ENCODE measurements around the gene ROPN1L. TPM values are rescaled to one million over a fixed set of nuclear protein-coding genes. Genes with fewer than 3 reads are reported as not detected.

Gene ROPN1L
- total RNA-seq, 2 donors from 2014 or later, result 1.3 to 4.3 TPM

DNA sequence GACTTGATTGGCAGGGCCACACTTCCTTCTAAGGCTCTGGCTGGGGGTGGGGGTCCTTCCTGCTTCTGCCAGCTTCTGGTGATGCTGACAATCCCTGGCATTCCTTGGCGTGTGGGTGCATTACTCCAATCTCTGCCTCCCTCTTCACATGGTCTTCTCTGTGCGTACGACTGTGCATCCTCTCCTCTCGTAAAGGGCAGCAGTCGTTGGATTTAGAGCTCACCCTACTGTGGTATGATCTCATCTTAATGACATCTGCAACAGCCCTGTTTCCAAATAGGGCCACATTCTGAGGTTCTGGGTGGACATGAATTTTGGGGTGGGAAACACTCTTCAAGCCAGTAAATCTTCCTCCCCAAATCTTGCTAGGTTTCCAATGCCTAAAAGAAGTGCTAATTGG, 36.8 kb downstream of the ROPN1L start:
- TF ChIP-seq, protein P1, sequence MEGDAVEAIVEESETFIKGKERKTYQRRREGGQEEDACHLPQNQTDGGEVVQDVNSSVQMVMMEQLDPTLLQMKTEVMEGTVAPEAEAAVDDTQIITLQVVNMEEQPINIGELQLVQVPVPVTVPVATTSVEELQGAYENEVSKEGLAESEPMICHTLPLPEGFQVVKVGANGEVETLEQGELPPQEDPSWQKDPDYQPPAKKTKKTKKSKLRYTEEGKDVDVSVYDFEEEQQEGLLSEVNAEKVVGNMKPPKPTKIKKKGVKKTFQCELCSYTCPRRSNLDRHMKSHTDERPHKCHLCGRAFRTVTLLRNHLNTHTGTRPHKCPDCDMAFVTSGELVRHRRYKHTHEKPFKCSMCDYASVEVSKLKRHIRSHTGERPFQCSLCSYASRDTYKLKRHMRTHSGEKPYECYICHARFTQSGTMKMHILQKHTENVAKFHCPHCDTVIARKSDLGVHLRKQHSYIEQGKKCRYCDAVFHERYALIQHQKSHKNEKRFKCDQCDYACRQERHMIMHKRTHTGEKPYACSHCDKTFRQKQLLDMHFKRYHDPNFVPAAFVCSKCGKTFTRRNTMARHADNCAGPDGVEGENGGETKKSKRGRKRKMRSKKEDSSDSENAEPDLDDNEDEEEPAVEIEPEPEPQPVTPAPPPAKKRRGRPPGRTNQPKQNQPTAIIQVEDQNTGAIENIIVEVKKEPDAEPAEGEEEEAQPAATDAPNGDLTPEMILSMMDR (IDR thresholded peaks at IDR 0.05), result no peak
- TF ChIP-seq POLR2A (IDR thresholded peaks at IDR 0.05), result no peak
- Histone ChIP-seq H3K4me1 (no peaks in the 10 kb centered on the region), H3K4me3 (no peak overlapping the region), H3K36me3 (replicated peaks in 1 of 2; ENCODE audit: insufficient read depth in 1 of 2, low read depth in 2 of 2) (no peaks in the 10 kb centered on the region), H3K27me3 (no peaks in the 10 kb centered on the region), H3K9me3 (no peaks in the 10 kb centered on the region), H3K27ac (no peak overlapping the region)
- DNase-seq (no peak), ATAC-seq (no peak)
- 70 to 76% methylated on average over 5 of the region's 5 CpGs for WGBS, 2 donors
- intact Hi-C loops (cut with DNase I), result no loop called here

DNA sequence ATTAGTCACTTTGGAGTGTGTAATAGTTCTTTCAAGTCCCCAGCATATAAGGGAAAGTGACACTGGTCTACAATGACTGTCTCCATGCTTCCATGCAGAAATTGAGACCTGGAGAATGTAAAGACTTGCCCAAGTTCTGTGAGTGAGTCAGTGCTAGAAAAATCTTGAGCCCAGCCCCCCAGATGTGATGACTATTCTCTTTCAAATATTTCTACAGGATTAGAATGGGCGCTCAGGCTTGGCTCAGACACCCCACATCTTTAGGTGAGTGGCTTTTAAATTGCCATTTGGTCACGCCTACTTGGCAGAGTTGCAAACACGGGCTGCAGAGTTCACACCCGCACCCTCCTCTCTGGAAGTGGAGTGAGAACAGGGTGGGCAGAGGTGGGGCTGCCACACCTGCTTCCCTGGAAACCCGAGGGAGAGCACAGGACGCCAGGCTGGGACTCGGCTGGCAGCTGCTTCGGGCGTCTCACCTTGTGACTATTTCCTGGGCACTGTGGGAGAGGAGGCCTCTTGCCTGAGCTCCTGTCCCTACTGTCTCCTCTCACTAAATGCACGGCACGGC, 37.6 kb downstream of the ROPN1L start:
- Histone ChIP-seq H3K27ac (no peak overlapping the region), H3K4me1 (no peaks in the 10 kb centered on the region), H3K36me3 (replicated peaks in 1 of 2; ENCODE audit: insufficient read depth in 1 of 2, low read depth in 2 of 2) (no peaks in the 10 kb centered on the region), H3K4me3 (no peak overlapping the region), H3K9me3 (no peaks in the 10 kb centered on the region), H3K27me3 (no peaks in the 10 kb centered on the region)
- 65 to 68% methylated on average over 11 of the region's 11 CpGs for WGBS, 2 donors
- ATAC-seq (no peak), DNase-seq (no peak)
- TF ChIP-seq POLR2A (IDR thresholded peaks at IDR 0.05), result no peak
- TF ChIP-seq, protein P1 (IDR thresholded peaks at IDR 0.05), result no peak
- intact Hi-C loops (cut with DNase I), result no loop called here

DNA sequence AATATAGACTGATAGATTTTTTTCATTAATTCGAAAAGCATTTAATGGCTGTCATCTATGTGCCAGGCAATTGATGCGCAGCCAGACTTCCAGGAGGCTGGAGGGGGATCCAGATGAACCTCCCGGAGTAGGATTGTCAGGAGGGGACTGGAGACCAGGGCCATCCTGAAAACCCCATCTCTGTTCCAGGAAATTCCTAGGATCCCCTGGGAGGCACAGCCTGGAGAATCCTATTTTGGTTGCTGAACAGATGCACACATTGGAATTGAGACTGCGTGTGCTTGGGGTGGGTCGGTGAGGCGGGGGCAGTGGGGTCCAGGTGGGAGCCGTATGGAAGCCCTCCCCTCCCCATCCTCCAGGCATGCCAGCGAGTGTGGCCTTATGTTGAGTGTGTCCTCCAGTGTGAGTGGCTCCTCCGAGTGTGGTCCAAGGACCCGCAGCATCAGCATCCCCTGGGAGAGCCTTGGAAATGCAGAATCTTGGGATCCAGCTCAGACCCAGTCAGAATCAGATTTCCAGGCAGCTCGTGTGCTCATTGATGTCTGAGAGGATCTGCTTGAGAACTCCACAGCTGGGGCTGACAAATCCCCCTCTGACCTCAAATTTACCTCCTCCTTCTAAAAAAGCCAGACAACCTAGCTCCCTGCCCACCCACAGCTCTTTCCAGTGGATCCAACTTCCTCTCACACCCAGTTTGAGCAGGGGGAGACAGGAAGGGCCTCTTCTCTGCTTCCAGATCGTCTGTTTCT, 38.7 kb downstream of the ROPN1L start:
- WGBS, 2 donors, result 75 to 76% methylated on average over 11 to 12 of the region's 12 CpGs
- intact Hi-C loops (cut with DNase I), result no loop called here

DNA sequence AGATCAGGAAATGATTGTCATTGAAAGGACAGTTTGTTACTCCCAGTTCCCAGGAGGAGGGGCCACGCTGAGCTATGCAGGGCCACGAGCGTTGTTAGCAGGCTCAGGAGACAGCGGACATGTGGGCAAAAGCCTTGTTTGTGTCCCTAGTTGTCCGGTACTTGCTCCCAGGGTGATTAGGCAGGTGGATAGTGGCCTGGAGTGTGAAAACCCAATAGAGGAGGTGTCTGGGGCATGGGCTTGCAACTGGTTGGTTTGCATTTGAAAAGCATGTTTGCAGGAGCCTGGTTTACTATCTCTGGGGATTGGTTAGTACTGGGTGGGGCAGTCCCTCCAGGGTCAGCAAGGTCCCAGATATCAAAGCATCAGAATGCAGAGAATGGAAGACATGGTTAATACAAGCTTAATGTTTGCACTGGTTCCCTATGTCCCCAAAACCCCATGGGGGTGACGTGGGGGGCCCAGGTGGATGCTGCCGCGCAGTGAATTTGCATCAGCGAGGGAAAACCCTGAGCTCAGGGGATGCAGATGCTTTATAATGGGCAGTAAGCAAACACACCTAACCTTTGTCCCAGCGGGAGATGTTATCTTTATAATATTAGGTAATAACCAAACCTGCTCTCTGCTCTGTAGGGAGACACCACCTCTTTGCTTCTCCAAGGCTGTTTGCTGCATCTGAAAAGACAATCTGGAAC, 39.7 kb downstream of the ROPN1L start:
- DNase-seq (no peak), ATAC-seq (no peak)

More for the DNA sequence above, 38.7 kb downstream of the ROPN1L start:
- Histone ChIP-seq H3K4me3 (no peak overlapping the region), H3K27ac (no peak overlapping the region), H3K4me1 (no peaks in the 10 kb centered on the region), H3K36me3 (replicated peaks in 1 of 2; ENCODE audit: insufficient read depth in 1 of 2, low read depth in 2 of 2) (no peaks in the 10 kb centered on the region), H3K9me3 (no peaks in the 10 kb centered on the region), H3K27me3 (no peaks in the 10 kb centered on the region)
- TF ChIP-seq POLR2A (IDR thresholded peaks at IDR 0.05), result no peak
- TF ChIP-seq, protein P1 (IDR thresholded peaks at IDR 0.05), result no peak
- ATAC-seq (no peak), DNase-seq (no peak)

More for the DNA sequence above, 39.7 kb downstream of the ROPN1L start:
- Histone ChIP-seq H3K36me3 (replicated peaks in 1 of 2; ENCODE audit: insufficient read depth in 1 of 2, low read depth in 2 of 2) (no peaks in the 10 kb centered on the region), H3K27ac (no peak overlapping the region), H3K27me3 (no peaks in the 10 kb centered on the region), H3K4me1 (no peaks in the 10 kb centered on the region), H3K9me3 (no peaks in the 10 kb centered on the region), H3K4me3 (no peak overlapping the region)
- WGBS, 2 donors, result 62% methylated on average over 8 to 10 of the region's 10 CpGs
- intact Hi-C loops (cut with DNase I), result no loop called here
- no peak for TF ChIP-seq POLR2A (IDR thresholded peaks at IDR 0.05)
- TF ChIP-seq, protein P1 (IDR thresholded peaks at IDR 0.05), result no peak

Data from body of pancreas (tissue), 4 donors.